ENCODE results near the gene LRRN3.

GRCh38 chr7:111094419-111094818, 3.5 kb downstream of the LRRN3 start:
- TF ChIP-seq RAD21 (IDR thresholded peaks at IDR 0.05; ENCODE audit: insufficient read depth, low read depth, low read length) (no peak), BMI1 (IDR thresholded peaks at IDR 0.05; ENCODE audit: borderline replicate concordance) (no peak), BCL3 (IDR thresholded peaks at IDR 0.05; ENCODE audit: borderline replicate concordance, insufficient read depth, low read depth, low read length, poor library complexity, severe bottlenecking) (no peak), CTCF (IDR thresholded peaks at IDR 0.05 in 2 of 3, conservative IDR thresholded peaks at IDR 0.05 in 1 of 3; ENCODE audit: control insufficient read depth in 2 of 3, extremely low read depth in 1 of 3, insufficient read depth in 1 of 3, low read depth in 3 of 3, low read length in 3 of 3) (no peak), TARDBP (IDR thresholded peaks at IDR 0.05; ENCODE audit: borderline replicate concordance) (no peak)

Data from GM12878 (cell line).